Right hindlimb (tissue), 1 donor: ENCODE measurements around the gene ARHGAP9.
"Not testable (repeated sequence)": the region's sequence is repeated elsewhere in the genome, so short reads cannot be mapped to it uniquely, and the experiment has no call there.

Experiments
- DNase-seq: peaks from one replicate; pipeline ENCODE4 v3.0.0-alpha.2; 2018

The ARHGAP9 gene

DNA sequence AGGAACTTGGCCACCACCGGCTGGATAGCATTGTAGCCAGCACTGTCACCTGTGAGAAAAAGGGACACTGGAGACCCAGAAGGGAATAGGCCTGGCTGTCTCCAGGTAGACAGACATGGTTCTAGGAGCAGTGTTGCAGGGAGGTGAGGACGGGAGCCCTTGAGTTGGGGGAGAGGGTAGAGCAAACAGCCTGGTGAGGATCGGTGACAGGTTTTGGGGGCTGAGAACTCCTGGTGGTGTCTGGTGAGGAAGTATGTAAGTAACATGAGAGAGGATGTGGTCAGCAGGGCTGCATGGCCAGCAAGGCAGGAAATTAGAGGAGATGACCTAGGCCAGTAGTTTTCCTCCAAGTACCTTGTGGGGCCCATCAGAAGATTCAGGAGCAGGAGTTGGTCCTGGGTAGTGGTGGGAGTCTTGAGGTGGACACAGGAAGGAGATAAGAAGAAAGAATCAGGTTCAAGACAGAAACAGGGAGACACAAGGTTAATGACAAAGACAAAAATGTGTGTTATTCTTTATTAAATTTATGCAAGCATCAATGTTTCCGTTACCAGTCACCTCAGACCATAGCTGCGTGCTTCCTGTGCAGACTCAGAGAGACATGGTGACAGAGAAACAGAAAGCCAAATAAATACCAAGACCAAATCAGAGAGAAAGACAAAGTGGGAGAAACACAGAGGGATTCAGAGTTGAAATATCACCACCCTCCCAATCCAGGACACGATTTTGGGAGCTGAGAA, at the start of gene ARHGAP9:
Gene ARHGAP9, minus strand, starts transcription at position 491 of the 740 bp plus-strand sequence. Its CDS starts 460 bp downstream, at position 31.
- DNase-seq: no peak

DNA sequence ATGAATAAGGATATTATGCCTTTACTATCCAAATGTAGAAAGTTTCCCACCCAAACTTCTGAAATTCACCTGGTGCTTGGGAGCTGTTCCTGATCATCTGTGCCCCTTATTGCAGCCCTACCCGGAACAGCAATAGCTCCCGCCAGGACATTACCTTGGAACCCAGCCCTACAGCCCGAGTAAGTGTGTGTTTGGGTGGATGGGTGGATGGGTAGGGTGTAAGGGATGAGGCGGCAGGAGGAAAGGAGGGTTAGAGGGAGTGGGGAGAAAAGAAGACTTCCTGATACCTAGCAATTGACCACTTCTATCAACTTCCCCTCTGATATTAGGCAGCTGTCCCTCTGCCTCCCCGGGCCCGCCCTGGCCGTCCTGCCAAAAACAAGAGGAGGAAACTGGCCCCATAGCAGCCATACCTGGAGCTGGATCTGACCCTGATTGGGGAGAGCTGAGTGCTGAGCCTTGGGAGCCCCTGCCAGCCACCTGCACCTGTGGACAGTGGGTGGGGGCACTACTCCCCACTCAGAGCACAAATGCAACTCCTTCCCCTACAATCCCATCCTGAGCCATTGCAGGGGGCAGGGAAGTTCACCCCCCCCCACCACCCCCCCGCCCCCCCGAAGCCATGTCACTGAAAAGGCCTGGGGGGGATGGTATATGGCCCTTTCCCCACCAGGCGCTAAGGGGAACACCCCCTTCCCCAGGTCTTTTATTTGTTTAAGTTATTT, 49.3 kb upstream of the ARHGAP9 start:
- no peak for DNase-seq

DNA sequence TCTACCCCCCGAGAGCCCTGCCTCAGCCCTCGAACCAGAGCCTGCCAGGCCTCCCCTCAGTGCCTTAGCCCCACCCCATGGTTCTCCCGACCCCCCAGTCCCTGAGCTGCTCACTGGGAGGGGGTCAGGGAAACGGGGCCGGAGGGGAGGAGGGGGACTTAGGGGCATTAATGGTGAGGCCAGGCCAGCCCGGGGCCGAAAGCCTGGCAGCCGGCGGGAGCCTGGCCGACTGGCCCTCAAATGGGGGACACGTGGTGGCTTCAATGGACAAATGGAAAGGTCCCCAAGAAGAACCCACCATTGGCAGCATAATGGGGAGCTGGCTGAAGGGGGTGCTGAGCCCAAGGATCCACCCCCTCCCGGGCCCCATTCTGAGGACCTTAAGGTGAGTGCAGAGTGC, 48.5 kb upstream of the ARHGAP9 start:
- no peak for DNase-seq

GRCh38 chr12:57527184-57527583, 47.5 kb upstream of the ARHGAP9 start:
- DNase-seq: no peak

DNA sequence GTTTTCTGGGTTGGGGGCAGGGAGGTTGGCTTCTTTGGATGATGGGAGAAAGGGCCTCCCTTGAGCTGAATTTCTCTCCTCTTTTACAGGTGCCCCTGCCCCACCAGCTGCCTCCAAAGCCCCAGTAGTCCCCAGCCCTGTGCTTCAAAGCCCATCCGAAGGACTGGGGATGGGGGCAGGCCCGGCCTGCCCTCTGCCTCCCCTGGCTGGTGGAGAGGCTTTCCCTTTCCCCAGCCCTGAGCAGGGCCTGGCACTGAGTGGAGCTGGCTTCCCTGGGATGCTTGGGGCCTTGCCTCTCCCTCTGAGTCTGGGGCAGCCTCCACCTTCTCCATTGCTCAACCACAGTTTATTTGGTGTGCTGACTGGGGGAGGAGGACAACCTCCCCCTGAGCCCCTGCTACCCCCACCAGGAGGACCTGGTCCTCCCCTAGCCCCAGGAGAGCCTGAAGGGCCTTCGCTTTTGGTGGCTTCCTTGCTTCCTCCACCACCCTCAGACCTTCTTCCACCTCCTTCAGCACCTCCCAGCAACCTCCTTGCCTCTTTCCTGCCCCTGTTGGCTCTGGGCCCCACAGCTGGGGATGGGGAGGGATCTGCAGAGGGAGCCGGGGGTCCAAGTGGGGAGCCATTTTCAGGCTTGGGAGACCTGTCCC, 46.9 kb upstream of the ARHGAP9 start:
- DNase-seq: no peak

DNA sequence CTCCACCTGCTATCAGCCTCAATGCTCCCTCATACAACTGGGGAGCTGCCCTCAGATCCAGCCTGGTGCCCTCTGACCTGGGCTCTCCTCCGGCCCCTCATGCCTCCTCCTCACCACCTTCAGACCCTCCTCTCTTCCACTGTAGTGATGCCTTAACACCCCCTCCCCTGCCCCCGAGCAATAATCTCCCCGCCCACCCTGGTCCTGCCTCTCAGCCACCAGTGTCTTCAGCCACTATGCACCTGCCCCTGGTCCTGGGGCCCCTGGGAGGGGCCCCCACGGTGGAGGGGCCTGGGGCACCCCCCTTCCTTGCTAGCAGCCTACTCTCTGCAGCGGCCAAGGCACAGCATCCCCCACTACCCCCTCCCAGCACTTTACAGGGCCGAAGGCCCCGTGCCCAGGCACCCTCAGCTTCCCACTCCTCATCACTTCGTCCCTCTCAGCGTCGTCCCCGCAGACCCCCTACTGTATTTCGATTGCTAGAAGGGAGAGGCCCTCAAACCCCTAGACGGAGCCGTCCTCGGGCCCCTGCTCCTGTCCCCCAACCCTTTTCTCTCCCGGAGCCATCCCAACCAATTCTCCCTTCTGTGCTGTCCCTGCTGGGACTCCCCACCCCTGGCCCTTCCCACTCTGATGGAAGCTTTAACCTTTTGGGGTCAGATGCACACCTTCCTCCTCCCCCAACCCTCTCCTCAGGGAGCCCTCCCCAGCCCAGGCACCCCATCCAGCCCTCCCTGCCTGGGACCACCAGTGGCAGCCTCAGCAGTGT, 46.1 kb upstream of the ARHGAP9 start:
- no peak for DNase-seq

- DNase-seq: no peak
These were observed 45.3 kb upstream of the ARHGAP9 start for GRCh38 chr12:57524814-57525614.

GRCh38 chr12:57523706-57524614, 44.3 kb upstream of the ARHGAP9 start:
- DNase-seq: no peak

DNA sequence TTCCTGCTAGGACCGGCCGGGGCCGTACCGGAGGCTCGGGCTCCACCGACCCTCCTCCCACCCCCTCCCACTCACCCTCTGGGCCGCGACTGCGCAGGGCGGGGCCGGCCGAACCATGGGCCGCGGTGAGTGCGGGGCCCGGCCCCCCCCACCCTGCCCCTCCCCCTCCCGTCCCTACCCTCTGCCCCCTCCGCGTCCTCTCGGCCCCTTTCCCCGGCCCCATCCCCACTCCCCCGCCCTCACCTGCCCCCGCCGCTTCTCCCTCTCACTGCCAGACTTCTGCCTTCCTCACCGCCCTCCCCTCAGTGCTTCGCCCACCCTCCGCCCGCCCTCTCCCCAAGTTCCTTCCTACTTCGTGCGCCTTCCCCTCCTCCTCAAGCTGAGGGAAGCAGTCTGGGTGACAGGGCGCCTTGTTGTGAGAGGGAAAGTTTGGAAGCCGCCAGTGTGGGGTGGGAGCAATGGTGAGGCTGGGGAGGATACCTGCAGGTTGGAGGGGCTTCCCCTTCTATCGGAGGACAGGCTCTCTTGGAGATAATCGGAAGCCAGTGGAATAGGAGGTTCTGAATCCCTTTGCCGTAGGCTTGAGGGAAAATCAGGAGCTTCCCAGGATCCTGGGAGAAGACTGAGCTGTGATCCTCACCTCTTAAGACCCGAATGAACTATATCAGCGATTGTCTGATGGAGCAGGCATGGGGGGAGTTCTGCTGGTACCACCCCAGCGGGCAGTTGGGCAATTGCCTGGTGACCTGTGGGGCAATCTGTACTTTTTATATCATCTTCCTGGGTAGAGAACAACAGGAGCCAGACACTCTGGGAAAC, 43.4 kb upstream of the ARHGAP9 start:
- DNase-seq: peak; percentile 85

- peak; percentile 92 for DNase-seq
These were observed 42.6 kb upstream of the ARHGAP9 start, which contains the start of gene MBD6 for GRCh38 chr12:57522011-57522886. Gene MBD6, plus strand, starts transcription at chr12:57522824. Its CDS starts 1,480 bp downstream, at chr12:57524304.

- DNase-seq: peak; percentile 68
These were observed 41.9 kb upstream of the ARHGAP9 start for GRCh38 chr12:57521525-57522010.

DNA sequence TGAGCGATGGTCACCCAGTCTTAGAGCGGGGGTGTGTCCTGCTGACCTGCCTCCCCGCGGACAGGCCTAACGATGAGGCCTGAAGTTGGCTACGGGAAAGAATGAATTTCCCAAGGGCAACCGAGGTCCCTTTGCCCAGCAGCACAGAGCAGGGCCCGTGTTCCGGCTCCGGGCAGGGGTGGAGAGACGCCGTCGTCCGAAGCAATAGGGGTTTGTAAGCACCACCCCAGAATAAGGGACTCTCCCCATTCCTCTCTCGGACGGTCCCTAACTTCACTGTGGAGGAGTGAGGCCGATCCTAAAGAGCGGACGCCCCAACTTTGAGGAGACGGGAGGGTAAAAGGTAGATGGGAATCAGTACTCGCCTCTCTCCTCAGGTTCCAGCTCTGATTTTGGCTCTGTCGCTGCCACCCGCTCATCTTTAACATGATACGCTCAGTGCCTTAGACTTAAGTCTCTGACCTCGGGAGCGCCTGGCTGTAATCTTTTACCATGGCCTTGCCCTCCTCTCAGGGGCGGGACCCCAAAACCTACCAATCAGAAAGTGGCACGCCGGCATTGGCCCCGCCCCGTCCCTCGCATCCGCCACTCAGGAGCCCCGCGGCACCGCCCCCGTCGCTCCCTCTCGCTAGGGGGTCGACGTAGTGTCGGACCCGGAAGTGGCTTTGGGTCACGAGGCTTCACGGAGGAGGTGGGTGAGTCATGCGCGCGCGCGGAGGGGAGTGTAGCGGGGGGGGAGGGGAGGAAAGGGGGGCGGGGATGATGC, 40.6 kb upstream of the ARHGAP9 start, which contains the start of gene DDIT3:
Gene DDIT3, minus strand, starts transcription at position 462 of the 766 bp plus-strand sequence. CDS start 3,108 bp downstream, outside the sequence.
- peak; percentile 100 for DNase-seq

- DNase-seq: peak; percentile 70
These were observed 40.1 kb upstream of the ARHGAP9 start for GRCh38 chr12:57519796-57520052.

GRCh38 chr12:57518920-57519795, 39.5 kb upstream of the ARHGAP9 start:
- DNase-seq: peak; percentile 51

DNA sequence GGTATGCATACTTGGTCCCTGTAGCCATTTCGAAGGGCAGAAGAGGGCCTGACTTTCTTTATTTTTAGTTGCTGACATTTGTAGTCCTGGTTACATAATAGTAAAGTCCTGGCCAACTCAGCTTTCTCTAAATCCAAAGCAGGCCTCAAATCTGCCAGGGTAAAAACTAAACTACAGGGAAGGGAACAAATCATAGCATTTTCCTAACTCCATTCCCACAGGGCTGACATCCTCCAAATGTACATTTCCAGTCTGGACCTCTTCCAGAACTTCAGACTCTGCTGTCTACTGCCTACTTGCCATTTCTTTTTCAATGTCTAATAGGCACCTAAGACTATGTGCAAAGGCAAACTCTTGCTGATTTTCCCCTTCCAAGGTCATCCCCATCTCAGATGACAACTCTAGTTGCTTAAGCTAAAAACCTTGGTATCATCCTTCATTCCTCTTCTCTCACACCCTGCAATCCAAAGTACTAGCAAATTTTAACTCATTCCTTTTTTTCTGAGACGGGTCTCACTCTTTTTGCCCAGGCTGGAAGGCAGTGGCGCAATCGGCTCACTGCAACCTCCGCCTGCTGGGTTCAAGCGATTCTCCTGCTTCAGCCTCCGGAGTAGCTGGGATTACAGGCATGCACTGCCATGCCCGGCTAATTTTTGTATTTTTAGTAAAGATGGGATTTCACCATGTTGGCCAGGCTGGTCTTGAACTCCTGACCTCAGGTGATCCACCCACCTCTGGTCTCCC, 38.7 kb upstream of the ARHGAP9 start:
- DNase-seq: no peak

DNA sequence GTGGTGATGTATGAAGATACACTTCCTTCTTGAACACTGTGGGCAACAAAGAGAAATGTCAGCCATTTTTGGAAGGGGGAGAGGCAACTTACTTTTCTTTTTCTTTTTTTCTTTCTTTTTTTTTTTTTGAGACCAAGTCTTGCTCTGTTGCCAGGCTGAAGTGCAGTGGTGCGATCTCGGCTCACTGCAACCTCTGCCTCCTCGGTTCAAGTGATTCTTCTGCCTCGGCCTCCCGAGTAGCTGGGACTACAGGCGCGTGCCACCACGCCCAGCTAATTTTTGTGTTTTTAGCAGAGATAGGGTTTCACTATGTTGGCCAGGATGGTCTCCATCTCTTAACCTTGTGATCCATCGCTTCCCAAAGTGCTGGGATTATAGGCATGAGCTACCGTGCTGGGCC, 38.1 kb upstream of the ARHGAP9 start:
- DNase-seq: not testable (repeated sequence)
